Colonic mucosa (tissue), 4 donors: ENCODE measurements around the gene ROBO1. TPM values are rescaled to one million over a fixed set of nuclear protein-coding genes. Genes with fewer than 3 reads are reported as not detected.

Source experiments
- DNase-seq: peaks from one replicate; pipeline ENCODE4 v3.0.0-alpha.2; 2020
- H3K27ac ChIP-seq: fragments of 200-600 bp; one replicate; pipeline ENCODE4 v1.8.0; 2021
- H3K27me3 ChIP-seq: fragments of 200-600 bp; one replicate; pipeline ENCODE4 v1.8.0; 2021
- H3K36me3 ChIP-seq: fragments of 200-600 bp; one replicate; pipeline ENCODE4 v1.8.0; 2021
- H3K4me1 ChIP-seq: fragments of 200-600 bp; one replicate; pipeline ENCODE4 v1.8.0; 2021; ENCODE audit warnings: mild to moderate bottlenecking
- H3K4me3 ChIP-seq: fragments of 200-600 bp; one replicate; pipeline ENCODE4 v1.8.0; 2021
- H3K9ac ChIP-seq, 2 donors: one replicate each; pipeline ENCODE4 v1.7.0; 2013; ENCODE audit warnings: control low read depth in 2 of 2, low read depth in 2 of 2, low read length in 2 of 2
- H3K9me3 ChIP-seq: fragments of 200-600 bp; one replicate; pipeline ENCODE4 v1.8.0; 2021
- CTCF ChIP-seq: fragments of 200-600 bp; IDR thresholded peaks from one replicate; pipeline ENCODE4 v1.8.0; 2022; ENCODE audit warnings: antibody characterized with exemption, mild to moderate bottlenecking
- intact Hi-C: fragments of 100-400 bp; cut with DNase I; formaldehyde crosslinking; loops from one replicate; pipeline ENCODE4 v1.14.1; 2022
- total RNA-seq, 2 donors: library from RNA; stranded (reverse); fragmentation: NEBNext Ultra II Directional in 1 of 2; extraction: Animal tissue kit (Norgen Biotek cat#: 25700) in 1 of 2; gene quantifications; one replicate each; pipeline ENCODE4 v1.2.1, GENCODE V29; 2021
- donor health status: healthy.
- donor health status: DM: no; HTN: no; CAD: no.
- donor health status: DM: no; HTN: no; CAD: no.

ROBO1 gene
- total RNA-seq, 2 donors from 2014 or later, result 8.1 to 9.4 TPM

- DNase-seq, result no peak
- H3K4me3 ChIP-seq, result no peak overlapping the region
- H3K9me3 ChIP-seq, result no peaks in the 10 kb centered on the region
- H3K9ac ChIP-seq, result no peak overlapping the region
- intact Hi-C loops, result no loop called here
- no peaks in the 10 kb centered on the region for H3K27me3 ChIP-seq
- TF ChIP-seq CTCF, result no peak
- no peaks in the 10 kb centered on the region for H3K36me3 ChIP-seq
- no peak overlapping the region for H3K27ac ChIP-seq
- no peaks in the 10 kb centered on the region for H3K4me1 ChIP-seq
Observed at GRCh38 chr3:79427081-79427480, 340.7 kb downstream of the ROBO1 start.

GRCh38 chr3:79424811-79425210, 343.0 kb downstream of the ROBO1 start:
- no peak overlapping the region for H3K4me3 ChIP-seq
- H3K9me3 ChIP-seq, result no peaks in the 10 kb centered on the region
- H3K27me3 ChIP-seq, result no peaks in the 10 kb centered on the region
- no peak overlapping the region for H3K27ac ChIP-seq
- no peaks in the 10 kb centered on the region for H3K4me1 ChIP-seq
- no peak overlapping the region for H3K9ac ChIP-seq
- no peaks in the 10 kb centered on the region for H3K36me3 ChIP-seq
- no peak for DNase-seq
- intact Hi-C loops, result no loop called here
- no peak for TF ChIP-seq CTCF

- no peak for DNase-seq
- Histone ChIP-seq H3K27me3 (no peaks in the 10 kb centered on the region), H3K27ac (no peak overlapping the region), H3K9me3 (no peaks in the 10 kb centered on the region), H3K9ac (no peak overlapping the region), H3K36me3 (no peaks in the 10 kb centered on the region), H3K4me3 (no peak overlapping the region), H3K4me1 (no peaks in the 10 kb centered on the region)
- intact Hi-C loops, result no loop called here
- TF ChIP-seq CTCF, result no peak
Observed at GRCh38 chr3:79423417-79423816, 344.4 kb downstream of the ROBO1 start.

GRCh38 chr3:79421273-79421672, 346.5 kb downstream of the ROBO1 start:
- no peak for DNase-seq
- no peak overlapping the region for H3K9ac ChIP-seq
- intact Hi-C loops, result no loop called here
- no peak overlapping the region for H3K27ac ChIP-seq
- no peak for TF ChIP-seq CTCF
- H3K4me3 ChIP-seq, result no peak overlapping the region
- no peaks in the 10 kb centered on the region for H3K4me1 ChIP-seq
- no peaks in the 10 kb centered on the region for H3K27me3 ChIP-seq
- no peaks in the 10 kb centered on the region for H3K9me3 ChIP-seq
- H3K36me3 ChIP-seq, result no peaks in the 10 kb centered on the region

- H3K36me3 ChIP-seq, result no peaks in the 10 kb centered on the region
- TF ChIP-seq CTCF, result no peak
- no peak overlapping the region for H3K4me3 ChIP-seq
- no peak overlapping the region for H3K27ac ChIP-seq
- intact Hi-C loops, result no loop called here
- no peaks in the 10 kb centered on the region for H3K4me1 ChIP-seq
- no peaks in the 10 kb centered on the region for H3K27me3 ChIP-seq
- no peaks in the 10 kb centered on the region for H3K9me3 ChIP-seq
- no peak for DNase-seq
- H3K9ac ChIP-seq, result no peak overlapping the region
Observed at GRCh38 chr3:79418855-79419621, 348.8 kb downstream of the ROBO1 start.
